GM12801 (cell line): Measurements from ENCODE around the gene RHBDD1.

ENCODE experiments used
- TF ChIP-seq, protein P1 (sequence below): IDR thresholded peaks from one replicate; pipeline ENCODE4 v1.5.1; 2011; ENCODE audit warnings: control low read depth; ENCODE audit not compliant: insufficient read length; ENCODE audit errors: extremely low read depth

RHBDD1 gene

DNA sequence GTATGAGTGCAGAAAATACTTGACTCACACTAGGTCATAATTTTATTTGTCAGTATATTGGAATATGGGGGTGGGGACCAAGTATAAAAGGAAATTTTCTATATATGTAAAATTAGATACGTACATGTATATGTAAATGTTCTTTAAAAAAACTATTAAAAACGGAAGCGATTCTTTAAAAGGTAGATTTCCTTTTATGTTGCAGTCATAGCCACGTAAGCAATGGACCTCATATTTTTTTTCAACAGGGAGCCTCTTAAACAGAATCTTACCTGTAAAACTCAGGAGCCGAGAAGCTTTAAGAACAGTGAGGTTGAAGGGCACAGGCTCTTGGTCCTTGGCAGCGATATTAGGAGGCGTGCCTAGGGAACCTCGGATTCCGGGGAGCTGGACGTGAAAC is 3.3 kb downstream of the RHBDD1 start:
- TF ChIP-seq, protein P1, sequence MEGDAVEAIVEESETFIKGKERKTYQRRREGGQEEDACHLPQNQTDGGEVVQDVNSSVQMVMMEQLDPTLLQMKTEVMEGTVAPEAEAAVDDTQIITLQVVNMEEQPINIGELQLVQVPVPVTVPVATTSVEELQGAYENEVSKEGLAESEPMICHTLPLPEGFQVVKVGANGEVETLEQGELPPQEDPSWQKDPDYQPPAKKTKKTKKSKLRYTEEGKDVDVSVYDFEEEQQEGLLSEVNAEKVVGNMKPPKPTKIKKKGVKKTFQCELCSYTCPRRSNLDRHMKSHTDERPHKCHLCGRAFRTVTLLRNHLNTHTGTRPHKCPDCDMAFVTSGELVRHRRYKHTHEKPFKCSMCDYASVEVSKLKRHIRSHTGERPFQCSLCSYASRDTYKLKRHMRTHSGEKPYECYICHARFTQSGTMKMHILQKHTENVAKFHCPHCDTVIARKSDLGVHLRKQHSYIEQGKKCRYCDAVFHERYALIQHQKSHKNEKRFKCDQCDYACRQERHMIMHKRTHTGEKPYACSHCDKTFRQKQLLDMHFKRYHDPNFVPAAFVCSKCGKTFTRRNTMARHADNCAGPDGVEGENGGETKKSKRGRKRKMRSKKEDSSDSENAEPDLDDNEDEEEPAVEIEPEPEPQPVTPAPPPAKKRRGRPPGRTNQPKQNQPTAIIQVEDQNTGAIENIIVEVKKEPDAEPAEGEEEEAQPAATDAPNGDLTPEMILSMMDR: no peak

DNA sequence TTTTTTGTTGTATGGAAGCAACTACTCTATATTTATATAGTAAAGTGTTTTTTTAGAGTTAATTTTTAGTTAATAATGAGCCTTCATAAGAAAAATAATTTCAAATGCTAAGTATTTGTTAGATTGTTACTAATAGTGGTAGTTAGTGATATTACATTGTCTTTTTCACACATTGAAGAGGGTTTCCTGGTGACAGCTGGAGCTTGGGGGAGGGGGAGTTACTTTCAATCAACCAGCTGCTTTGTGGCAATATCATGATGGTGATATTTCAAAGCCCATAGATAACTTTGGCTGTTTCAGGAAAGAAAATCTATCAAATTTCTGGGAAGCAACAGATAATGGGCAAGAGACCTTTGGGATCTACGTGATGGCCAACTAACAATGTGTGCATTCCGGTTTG is 4.1 kb downstream of the RHBDD1 start:
- TF ChIP-seq, protein P1: no peak

DNA sequence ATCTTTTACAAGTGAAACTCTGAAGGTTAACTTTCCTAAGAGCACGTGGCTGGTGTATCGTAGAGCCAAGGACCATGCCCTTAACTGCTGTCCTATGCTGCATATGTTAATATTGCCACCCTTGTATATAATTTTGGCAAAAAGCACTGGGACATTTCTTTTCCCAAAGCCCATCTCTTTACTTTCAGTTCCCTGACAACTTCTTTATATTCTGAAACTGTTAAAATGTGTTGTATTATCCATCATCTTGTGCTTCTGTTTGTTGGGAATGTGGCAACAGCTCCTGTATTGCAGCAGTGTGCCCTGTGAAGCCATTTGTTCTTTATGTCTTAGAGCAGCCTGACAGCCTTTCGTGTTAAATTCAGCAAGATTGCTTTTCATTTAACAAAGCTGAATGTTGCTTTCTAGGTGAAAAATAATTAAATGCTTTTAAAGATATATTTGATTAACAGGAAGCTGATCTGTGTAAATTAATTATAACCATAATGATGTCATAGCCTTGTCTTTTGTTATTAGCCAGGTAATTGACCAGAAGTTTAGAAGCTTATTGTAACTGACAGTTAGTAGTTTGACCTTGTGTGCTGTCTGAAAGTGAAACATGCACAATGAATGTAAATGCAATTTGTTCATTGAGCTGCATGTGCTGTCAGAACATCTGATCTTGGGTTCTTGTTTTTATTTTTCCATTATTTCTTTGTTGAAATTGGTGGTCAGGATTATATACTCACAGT is 9.7 kb downstream of the RHBDD1 start:
- TF ChIP-seq, protein P1: no peak

DNA sequence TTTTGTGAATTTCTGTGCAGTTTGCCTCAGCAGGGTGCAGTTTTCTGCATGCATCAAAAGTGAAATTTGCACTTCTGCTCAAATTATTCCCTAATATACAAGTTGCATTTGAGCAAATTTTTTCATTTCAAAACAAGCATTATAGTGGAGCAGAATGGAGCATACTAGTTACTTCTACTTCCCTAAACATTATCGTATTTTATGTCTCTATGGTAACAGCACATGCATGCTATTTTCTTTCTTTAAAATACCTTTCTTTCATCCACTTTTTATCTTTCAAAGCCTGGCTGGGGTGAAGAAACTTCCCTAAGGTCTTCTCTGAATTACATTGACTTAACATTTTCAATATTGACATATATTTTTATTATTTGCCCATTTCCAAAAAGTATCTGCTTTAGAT is 11.2 kb downstream of the RHBDD1 start:
- TF ChIP-seq, protein P1: no peak

DNA sequence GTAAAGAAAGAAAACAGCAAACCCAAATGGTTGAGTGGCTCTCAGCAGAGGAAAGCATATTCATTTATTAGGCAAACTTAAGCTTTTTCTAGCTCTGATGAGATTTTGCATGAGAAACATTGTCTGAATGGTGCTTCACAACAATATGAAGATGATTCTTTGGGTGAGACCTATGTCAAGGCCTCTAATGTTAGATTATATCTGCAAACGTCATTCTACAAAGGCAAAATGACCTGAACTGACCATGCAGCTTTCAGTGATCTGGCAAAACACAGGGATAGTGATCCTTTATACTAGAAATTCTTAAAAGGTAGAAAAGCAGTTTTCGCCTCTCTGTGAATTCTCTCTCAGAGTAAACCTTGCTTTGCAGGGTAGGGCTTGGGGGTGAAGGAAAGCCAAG is 11.7 kb downstream of the RHBDD1 start:
- TF ChIP-seq, protein P1: no peak

DNA sequence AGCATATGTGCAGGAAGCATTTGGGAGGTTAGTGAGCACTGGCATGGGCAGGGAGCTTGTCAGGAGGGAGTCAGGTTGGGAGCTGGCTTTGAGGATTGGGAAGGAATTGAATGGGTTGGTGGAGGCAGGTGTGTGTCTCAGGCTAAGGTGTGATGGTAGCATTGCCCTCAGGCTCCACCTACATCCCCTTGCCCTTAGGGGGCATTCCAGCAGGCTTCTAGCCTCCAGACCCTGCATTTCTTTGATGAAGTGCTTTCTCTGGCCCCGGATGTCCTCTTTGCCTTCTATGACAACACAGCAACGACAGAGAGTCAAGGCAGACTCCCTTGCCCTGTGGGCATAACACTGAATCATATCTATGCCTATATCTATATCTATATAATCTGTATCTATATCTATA is 13.5 kb downstream of the RHBDD1 start:
- TF ChIP-seq, protein P1: no peak

DNA sequence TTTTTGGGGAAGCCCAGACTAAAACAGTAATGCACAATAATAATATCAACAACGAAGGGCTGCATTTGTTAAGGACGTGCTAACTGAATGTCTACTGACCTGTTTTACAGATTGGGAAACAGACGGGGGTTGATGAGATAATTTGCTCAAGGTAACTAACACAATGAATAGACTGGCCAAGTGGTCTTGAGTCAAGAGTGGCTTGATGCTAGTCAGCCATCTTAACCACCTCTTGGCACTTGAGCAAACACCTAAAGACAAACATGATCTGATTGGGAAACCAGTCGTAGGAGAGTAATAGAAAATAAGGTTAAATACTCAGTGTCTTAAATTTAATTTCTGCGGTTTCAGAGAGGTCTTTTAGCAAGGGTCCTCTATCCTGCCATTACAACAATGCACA is 14.2 kb downstream of the RHBDD1 start:
- TF ChIP-seq, protein P1: no peak
